ENCODE results near the gene MYH10.
"Not testable (repeated sequence)": the region's sequence is repeated elsewhere in the genome, so short reads cannot be mapped to it uniquely, and the experiment has no call there.

MYH10 gene

DNA sequence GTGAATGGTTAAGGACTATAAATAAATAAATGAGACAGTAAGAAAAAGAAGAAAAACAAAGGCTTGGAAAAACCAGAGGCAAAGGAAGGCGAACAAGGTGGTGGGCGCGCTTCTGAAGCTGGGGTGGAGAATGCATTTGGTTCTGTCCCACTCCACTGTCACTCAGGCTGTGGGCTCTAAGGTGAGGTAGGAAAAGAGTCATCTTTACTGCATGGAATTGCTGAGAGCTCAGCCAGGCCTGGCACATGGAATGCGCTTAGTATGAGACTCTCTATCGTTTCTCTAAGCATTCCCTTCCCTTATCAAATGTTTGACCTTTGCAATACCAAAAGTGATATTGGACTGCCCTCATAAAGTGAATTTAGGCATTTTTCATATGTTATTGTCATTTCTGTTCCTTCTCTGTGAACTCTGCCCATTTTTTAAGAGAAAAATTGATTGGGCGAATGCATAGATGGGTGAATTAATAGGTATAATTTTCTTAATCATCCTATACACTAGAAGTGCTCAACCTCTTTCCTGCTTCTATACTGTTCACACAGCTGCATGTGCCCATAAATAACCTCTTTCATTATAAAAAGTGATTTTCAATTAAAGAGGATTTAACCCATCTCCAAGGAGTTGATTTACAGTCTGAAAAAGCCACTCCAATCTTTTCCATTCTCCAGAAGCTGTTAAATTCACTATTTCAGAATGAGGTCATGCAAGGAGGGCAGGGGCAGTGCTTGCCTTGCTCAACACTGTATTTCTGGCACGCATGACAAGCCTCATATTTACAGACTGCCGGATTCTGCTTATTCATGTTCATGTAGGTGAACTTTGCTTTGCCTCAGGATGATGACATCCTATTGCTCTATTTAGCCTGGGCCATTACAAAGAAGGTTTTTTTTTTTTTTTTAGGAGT, 87.7 kb downstream of the MYH10 start:
- H3K27ac ChIP-seq = no peak overlapping the region
- no peaks in the 10 kb centered on the region for H3K9me3 ChIP-seq (ENCODE audit: severe bottlenecking)
- no peak for DNase-seq
- no peak overlapping the region for H3K4me3 ChIP-seq (ENCODE audit: low read depth, low read length)
- no peaks in the 10 kb centered on the region for H3K27me3 ChIP-seq (ENCODE audit: insufficient read depth, low read depth, severe bottlenecking)
- peaks cover 86% of the 10 kb centered on the region for H3K36me3 ChIP-seq
- TF ChIP-seq, protein P1, sequence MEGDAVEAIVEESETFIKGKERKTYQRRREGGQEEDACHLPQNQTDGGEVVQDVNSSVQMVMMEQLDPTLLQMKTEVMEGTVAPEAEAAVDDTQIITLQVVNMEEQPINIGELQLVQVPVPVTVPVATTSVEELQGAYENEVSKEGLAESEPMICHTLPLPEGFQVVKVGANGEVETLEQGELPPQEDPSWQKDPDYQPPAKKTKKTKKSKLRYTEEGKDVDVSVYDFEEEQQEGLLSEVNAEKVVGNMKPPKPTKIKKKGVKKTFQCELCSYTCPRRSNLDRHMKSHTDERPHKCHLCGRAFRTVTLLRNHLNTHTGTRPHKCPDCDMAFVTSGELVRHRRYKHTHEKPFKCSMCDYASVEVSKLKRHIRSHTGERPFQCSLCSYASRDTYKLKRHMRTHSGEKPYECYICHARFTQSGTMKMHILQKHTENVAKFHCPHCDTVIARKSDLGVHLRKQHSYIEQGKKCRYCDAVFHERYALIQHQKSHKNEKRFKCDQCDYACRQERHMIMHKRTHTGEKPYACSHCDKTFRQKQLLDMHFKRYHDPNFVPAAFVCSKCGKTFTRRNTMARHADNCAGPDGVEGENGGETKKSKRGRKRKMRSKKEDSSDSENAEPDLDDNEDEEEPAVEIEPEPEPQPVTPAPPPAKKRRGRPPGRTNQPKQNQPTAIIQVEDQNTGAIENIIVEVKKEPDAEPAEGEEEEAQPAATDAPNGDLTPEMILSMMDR (IDR thresholded peaks at IDR 0.05; ENCODE audit: low read depth, low read length) = no peak

DNA sequence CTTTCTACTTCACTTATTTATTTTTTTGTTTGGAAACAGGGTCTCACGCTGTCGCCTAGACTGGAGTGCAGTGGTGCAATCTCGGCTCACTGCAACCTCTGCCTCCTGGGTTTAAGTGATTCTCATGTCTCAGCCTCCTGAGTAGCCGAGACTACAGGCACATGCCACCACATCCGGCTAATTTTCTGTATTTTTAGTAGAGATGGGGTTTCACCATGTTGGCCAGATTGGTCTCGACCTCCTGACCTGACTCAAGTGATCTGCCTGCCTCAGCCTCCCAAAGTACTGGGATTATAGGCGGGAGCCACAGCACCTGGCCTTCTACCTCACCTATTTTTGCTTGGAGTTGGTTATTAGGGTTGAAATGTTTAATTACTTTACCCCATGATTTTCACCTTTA, 90.5 kb downstream of the MYH10 start:
- not testable (repeated sequence) for DNase-seq; H3K27me3 ChIP-seq (ENCODE audit: insufficient read depth, low read depth, severe bottlenecking)
- H3K36me3 ChIP-seq = peaks cover 83% of the 10 kb centered on the region

DNA sequence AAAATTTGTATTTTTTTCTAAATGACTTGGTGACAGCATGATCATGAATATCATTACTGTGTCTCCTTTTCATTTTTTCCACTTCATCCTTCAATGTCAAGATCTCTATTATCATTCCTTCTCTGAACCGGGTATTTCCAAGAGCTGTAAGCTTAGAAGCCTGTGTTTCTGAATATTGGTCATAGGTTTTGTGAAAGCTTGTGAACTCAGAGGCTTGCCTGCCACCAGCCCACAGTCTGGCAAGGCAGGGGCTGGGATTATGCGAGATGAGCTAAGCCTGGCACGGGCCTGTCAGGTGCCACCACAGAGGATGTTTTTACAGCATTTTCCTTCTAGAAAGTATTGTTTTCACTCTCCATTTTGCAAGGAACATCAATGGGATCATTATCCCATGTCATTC, 92.8 kb downstream of the MYH10 start:
- Histone ChIP-seq H3K27me3 (ENCODE audit: insufficient read depth, low read depth, severe bottlenecking) (no peaks in the 10 kb centered on the region), H3K4me3 (ENCODE audit: low read depth, low read length) (no peak overlapping the region), H3K36me3 (peaks cover 86% of the 10 kb centered on the region), H3K27ac (no peak overlapping the region), H3K9me3 (ENCODE audit: severe bottlenecking) (no peaks in the 10 kb centered on the region)
- DNase-seq = no peak
- TF ChIP-seq, protein P1 (IDR thresholded peaks at IDR 0.05; ENCODE audit: low read depth, low read length) = no peak

More for the DNA sequence above, 90.5 kb downstream of the MYH10 start:
- not testable (repeated sequence) for H3K9me3 ChIP-seq (ENCODE audit: severe bottlenecking); H3K4me3 ChIP-seq (ENCODE audit: low read depth, low read length); H3K27ac ChIP-seq

DNA sequence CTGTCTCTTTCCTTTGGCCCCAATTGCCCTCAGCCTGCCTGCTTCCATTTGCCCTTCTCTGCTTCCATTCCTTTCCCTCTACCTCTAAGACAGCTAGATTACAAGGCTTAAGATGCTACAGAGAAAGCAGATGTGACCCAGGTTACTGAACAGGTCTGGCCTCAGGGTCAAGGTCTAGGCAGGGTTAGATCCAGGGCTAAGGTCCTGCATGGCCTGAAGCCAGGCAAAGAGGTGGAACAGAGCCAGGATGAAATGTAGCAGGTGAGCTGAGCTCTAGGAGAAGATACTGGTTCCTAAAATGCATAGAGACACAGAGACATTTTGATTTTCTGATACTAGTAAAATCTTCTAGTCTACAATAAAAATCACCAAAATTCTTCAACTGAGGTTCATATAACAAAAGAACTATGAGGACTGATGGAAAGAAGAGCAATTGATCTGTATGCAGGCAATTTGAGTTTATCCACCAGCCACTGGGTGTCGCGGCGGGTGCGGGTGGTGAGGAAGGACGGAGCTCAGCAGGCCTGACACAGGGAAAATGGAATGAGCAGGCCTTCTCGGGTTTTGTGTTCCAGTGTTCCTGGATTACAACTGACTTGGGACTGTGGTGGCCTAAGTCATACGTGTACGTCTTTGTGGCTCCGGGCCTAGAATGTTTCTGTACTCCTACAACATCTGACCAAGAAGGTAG, 95.9 kb downstream of the MYH10 start:
- TF ChIP-seq, protein P1 (IDR thresholded peaks at IDR 0.05; ENCODE audit: low read depth, low read length) = no peak
- no peak overlapping the region for H3K4me3 ChIP-seq (ENCODE audit: low read depth, low read length)
- H3K27ac ChIP-seq = no peak overlapping the region
- DNase-seq = no peak
- H3K27me3 ChIP-seq (ENCODE audit: insufficient read depth, low read depth, severe bottlenecking) = no peaks in the 10 kb centered on the region
- H3K36me3 ChIP-seq = peaks cover 68% of the 10 kb centered on the region
- H3K9me3 ChIP-seq (ENCODE audit: severe bottlenecking) = no peaks in the 10 kb centered on the region

DNA sequence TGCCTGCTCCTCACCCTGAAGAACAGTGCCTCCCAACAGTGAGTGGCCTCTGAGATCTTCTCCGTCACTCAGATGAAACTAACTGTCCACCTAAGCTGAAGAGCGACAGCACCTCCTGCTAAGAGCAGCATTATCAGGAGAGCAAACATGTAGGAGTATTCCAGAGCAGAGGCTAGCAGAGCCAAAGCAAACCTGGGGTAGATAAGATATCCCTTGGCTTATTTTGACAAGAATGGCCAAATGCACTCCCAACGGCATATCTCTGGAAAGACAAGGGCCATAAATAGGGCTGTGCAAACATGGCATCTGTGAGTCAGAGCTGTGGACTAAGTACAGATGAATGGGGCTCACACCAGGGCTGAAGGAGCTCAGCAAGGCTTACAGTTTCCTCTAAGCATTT, 98.5 kb downstream of the MYH10 start:
- H3K4me3 ChIP-seq (ENCODE audit: low read depth, low read length) = no peak overlapping the region
- TF ChIP-seq, protein P1 (IDR thresholded peaks at IDR 0.05; ENCODE audit: low read depth, low read length) = no peak
- no peak overlapping the region for H3K27ac ChIP-seq
- DNase-seq = no peak
- no peaks in the 10 kb centered on the region for H3K9me3 ChIP-seq (ENCODE audit: severe bottlenecking)
- no peaks in the 10 kb centered on the region for H3K27me3 ChIP-seq (ENCODE audit: insufficient read depth, low read depth, severe bottlenecking)
- H3K36me3 ChIP-seq = peaks cover 68% of the 10 kb centered on the region

DNA sequence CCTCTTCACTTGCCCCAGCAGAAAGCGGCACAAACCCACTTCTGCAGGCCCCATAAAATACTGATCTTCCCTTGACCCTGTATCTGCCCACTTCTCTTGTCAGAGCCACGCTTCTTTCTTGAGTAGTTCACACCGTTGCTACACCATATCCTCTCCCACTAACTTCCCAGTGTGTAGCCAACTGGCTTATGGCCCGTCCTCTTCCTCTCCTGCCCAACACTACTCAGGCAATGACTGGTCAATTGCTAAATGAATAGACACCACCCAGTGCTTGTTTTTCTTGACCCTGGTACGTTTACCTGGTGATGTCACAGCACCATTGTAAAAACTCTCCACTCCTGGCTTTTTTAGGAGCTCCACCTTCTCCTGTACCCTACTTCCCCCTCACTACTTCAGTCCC, 107.9 kb downstream of the MYH10 start:
- TF ChIP-seq, protein P1 (IDR thresholded peaks at IDR 0.05; ENCODE audit: low read depth, low read length) = no peak
- no peaks in the 10 kb centered on the region for H3K9me3 ChIP-seq (ENCODE audit: severe bottlenecking)
- H3K4me3 ChIP-seq (ENCODE audit: low read depth, low read length) = no peak overlapping the region
- no peak overlapping the region for H3K27ac ChIP-seq
- no peaks in the 10 kb centered on the region for H3K27me3 ChIP-seq (ENCODE audit: insufficient read depth, low read depth, severe bottlenecking)
- H3K36me3 ChIP-seq = peaks cover 82% of the 10 kb centered on the region
- DNase-seq = no peak

Data from WERI-Rb-1 (cell line).